Natural killer cell (primary cell): Measurements from ENCODE around the gene GRM4. TPM values are rescaled to one million over a fixed set of nuclear protein-coding genes. Genes with fewer than 3 reads are reported as not detected.

ENCODE experiments used
- ATAC-seq, 3 donors: fragments of 150-1000 bp in 2 of 3; fragments of 200-7000 bp in 1 of 3; cut with Tn5 transposase; 1 replicate in 1 of 3; 2 replicates in 2 of 3; pipeline ENCODE4 v1.10.0; 2021; ENCODE audit warnings: mild to moderate bottlenecking in 2 of 3, moderate library complexity in 2 of 3
- DNase-seq, 2 donors: peaks; one replicate each; pipeline versions ENCODE4 v3.0.0 to v3.0.0-alpha.2; 2013 to 2021; ENCODE audit warnings: mixed read lengths in 1 of 2
- H3K27ac ChIP-seq: one replicate; pipeline ENCODE4 v1.5.1; 2013; ENCODE audit warnings: mild to moderate bottlenecking, low read length
- H3K27me3 ChIP-seq: one replicate; pipeline ENCODE4 v1.6.1; 2013; ENCODE audit warnings: low read length; ENCODE audit not compliant: control insufficient read depth, insufficient read depth
- H3K36me3 ChIP-seq: one replicate; pipeline ENCODE4 v1.6.1; 2013; ENCODE audit warnings: low read length; ENCODE audit not compliant: control insufficient read depth, insufficient read depth
- H3K4me1 ChIP-seq: one replicate; pipeline ENCODE4 v1.6.1; 2013; ENCODE audit warnings: low read length; ENCODE audit not compliant: control insufficient read depth, insufficient read depth
- H3K4me3 ChIP-seq: one replicate; pipeline ENCODE4 v1.5.1; 2013; ENCODE audit warnings: low read length
- H3K9me3 ChIP-seq: one replicate; pipeline ENCODE4 v1.6.1; 2013; ENCODE audit warnings: low read length; ENCODE audit not compliant: control insufficient read depth, insufficient read depth
- H3K27ac Mint-ChIP-seq, 2 donors: one replicate each; pipeline ENCODE4 v1.8.0; 2022; ENCODE audit warnings: mild to moderate bottlenecking in 2 of 2, mixed read lengths in 2 of 2, moderate library complexity in 1 of 2
- H3K27me3 Mint-ChIP-seq, 2 donors: one replicate each; pipeline ENCODE4 v1.8.0; 2022; ENCODE audit warnings: low read depth in 2 of 2, mixed read lengths in 2 of 2
- H3K36me3 Mint-ChIP-seq: one replicate; pipeline ENCODE4 v1.8.0; 2022; ENCODE audit warnings: mixed read lengths
- H3K4me1 Mint-ChIP-seq, 2 donors: one replicate each; pipeline ENCODE4 v1.8.0; 2022; ENCODE audit warnings: mixed read lengths in 2 of 2
- H3K4me3 Mint-ChIP-seq: one replicate; pipeline ENCODE4 v1.8.0; 2022; ENCODE audit warnings: mild to moderate bottlenecking, moderate library complexity, mixed read lengths
- H3K9me3 Mint-ChIP-seq, 2 donors: one replicate each; pipeline ENCODE4 v1.8.0; 2022; ENCODE audit warnings: mixed read lengths in 2 of 2
- WGBS: methylation state at CpG from one replicate; pipeline ENCODE4 v1.1.7; 2013; ENCODE audit warnings: missing lambda C conversion rate; ENCODE audit not compliant: insufficient coverage; 5-methylcytosine and 5-hydroxymethylcytosine counted together
- intact Hi-C: fragments of 100-400 bp; cut with micrococcal nuclease; formaldehyde crosslinking; loops from one replicate; pipeline ENCODE4 v1.14.2; 2022
- total RNA-seq, 4 donors: library from RNA; stranded (reverse); fragments of 120-200 nt in 1 of 4; gene quantifications; one replicate each; pipeline versions ENCODE4 v1.2.3 to v1.2.4, GENCODE V29; 2013 to 2022
- TF ChIP-seq, protein P1 (sequence below): fragments of 200-600 bp; IDR thresholded peaks from one replicate; pipeline ENCODE4 v1.8.0; 2022; ENCODE audit warnings: antibody characterized with exemption

The GRM4 gene
- total RNA-seq, 3 donors from 2014 or later (not counting 1 experiment from before 2014, with no cell fraction given) = not detected

- Histone ChIP-seq H3K27ac (no peak overlapping the region), H3K4me3 (no peak overlapping the region), H3K27me3 (no peaks in the 10 kb centered on the region), H3K4me1 (no peaks in the 10 kb centered on the region), H3K36me3 (no peaks in the 10 kb centered on the region), H3K9me3 (no peaks in the 10 kb centered on the region)
- Mint-ChIP-seq H3K4me3 (no peak overlapping the region), H3K36me3 (no peaks in the 10 kb centered on the region), H3K27ac (no peak overlapping the region), H3K27me3 (peaks cover 31 to 41% of the 10 kb centered on the region in 2 donors), H3K4me1 (no peaks in the 10 kb centered on the region), H3K9me3 (no peaks in the 10 kb centered on the region)
- 13% methylated on average over 11 of the region's 11 CpGs for WGBS
- DNase-seq = no peak
- ATAC-seq = no peak
- TF ChIP-seq, protein P1, sequence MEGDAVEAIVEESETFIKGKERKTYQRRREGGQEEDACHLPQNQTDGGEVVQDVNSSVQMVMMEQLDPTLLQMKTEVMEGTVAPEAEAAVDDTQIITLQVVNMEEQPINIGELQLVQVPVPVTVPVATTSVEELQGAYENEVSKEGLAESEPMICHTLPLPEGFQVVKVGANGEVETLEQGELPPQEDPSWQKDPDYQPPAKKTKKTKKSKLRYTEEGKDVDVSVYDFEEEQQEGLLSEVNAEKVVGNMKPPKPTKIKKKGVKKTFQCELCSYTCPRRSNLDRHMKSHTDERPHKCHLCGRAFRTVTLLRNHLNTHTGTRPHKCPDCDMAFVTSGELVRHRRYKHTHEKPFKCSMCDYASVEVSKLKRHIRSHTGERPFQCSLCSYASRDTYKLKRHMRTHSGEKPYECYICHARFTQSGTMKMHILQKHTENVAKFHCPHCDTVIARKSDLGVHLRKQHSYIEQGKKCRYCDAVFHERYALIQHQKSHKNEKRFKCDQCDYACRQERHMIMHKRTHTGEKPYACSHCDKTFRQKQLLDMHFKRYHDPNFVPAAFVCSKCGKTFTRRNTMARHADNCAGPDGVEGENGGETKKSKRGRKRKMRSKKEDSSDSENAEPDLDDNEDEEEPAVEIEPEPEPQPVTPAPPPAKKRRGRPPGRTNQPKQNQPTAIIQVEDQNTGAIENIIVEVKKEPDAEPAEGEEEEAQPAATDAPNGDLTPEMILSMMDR = no peak
- intact Hi-C loops = no loop called here
These were observed 14.3 kb downstream of the GRM4 start for GRCh38 chr6:34131326-34132290.

DNA sequence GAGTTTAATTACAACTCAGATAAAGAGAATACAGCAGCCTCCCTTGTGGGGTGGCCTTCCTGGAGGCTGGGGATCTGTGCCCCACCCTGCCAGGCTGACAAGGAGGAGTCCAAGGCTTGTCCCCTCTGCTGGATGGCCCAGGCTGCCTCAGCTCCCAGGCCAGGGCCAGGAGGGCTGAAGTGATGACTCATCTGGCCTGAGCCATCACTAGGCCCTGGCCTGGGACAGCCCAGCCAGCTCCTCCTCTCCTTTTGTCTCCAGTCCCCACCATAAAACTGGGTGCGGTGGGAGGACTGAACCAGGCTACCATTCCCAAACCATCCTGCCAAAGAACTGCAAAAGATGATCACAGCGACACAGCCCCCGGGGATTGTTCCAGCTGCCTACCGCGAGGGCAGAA is 15.0 kb downstream of the GRM4 start:
- ATAC-seq = no peak
- no peak overlapping the region for H3K4me3 Mint-ChIP-seq
- Histone ChIP-seq H3K36me3 (no peaks in the 10 kb centered on the region), H3K4me1 (no peaks in the 10 kb centered on the region), H3K27me3 (peaks cover 2% of the 10 kb centered on the region), H3K4me3 (no peak overlapping the region), H3K9me3 (no peaks in the 10 kb centered on the region), H3K27ac (no peak overlapping the region)
- DNase-seq = no peak
- TF ChIP-seq, protein P1 = no peak
- H3K27ac Mint-ChIP-seq = no peak overlapping the region
- intact Hi-C loops = no loop called here
- H3K27me3 Mint-ChIP-seq = peaks cover 31 to 40% of the 10 kb centered on the region in 2 donors
- 71% methylated on average over 5 of the region's 5 CpGs for WGBS
- H3K9me3 Mint-ChIP-seq = no peaks in the 10 kb centered on the region
- no peaks in the 10 kb centered on the region for H3K36me3 Mint-ChIP-seq
- no peaks in the 10 kb centered on the region for H3K4me1 Mint-ChIP-seq

- Histone ChIP-seq H3K27ac (no peak overlapping the region), H3K4me3 (no peak overlapping the region), H3K9me3 (no peaks in the 10 kb centered on the region), H3K27me3 (peaks cover 2% of the 10 kb centered on the region), H3K4me1 (no peaks in the 10 kb centered on the region), H3K36me3 (no peaks in the 10 kb centered on the region)
- intact Hi-C loops = no loop called here
- Mint-ChIP-seq H3K27me3 (peaks cover 23 to 32% of the 10 kb centered on the region in 2 donors), H3K4me1 (no peaks in the 10 kb centered on the region), H3K27ac (no peak overlapping the region), H3K9me3 (no peaks in the 10 kb centered on the region), H3K4me3 (no peak overlapping the region), H3K36me3 (no peaks in the 10 kb centered on the region)
- DNase-seq = no peak
- no peak for ATAC-seq
- WGBS = 27% methylated on average over 5 of the region's 5 CpGs
- TF ChIP-seq, protein P1 = no peak
These were observed 16.1 kb downstream of the GRM4 start for GRCh38 chr6:34129753-34130152.
